HG03439 (cell line): ENCODE measurements around the gene SEMA3C.

Source experiments
- ATAC-seq: cut with Tn5 transposase; IDR thresholded peaks from one replicate; pipeline ENCODE4 v1.9.1; 2021; ENCODE audit warnings: mild to moderate bottlenecking, moderate library complexity; ENCODE audit not compliant: unreplicated experiment

SEMA3C gene

DNA sequence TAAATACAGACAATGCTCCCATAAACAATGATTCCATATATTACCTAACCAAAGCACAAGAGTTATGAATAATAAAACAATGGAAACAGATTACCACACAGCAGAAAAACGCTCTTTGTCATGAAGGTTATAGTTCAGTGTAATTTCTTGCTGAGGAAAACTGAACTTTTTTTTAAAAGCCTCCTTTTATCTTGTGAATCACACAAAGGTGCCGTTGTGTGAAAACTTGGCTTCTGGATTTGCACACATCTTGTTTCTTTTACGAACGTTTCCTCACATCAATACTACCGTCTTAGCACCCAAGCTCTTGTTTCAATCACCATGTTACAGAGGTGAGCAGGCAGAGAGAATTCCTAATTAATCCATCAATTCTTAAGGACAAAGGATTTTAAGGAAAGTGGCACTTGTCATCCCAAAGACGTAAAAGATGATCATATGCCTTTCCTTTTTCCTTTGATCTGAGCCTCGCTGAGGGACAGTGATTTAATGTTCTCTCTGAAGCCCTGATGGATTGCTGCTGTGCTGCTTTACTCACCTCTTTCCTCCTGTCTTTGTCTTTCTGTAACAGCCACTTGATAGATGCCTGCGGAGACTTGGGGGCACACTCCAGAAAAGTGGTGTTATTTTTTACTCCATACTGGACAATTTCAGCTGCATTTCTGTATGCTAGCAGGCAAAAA is 170.3 kb downstream of the SEMA3C start:
- no peak for ATAC-seq

DNA sequence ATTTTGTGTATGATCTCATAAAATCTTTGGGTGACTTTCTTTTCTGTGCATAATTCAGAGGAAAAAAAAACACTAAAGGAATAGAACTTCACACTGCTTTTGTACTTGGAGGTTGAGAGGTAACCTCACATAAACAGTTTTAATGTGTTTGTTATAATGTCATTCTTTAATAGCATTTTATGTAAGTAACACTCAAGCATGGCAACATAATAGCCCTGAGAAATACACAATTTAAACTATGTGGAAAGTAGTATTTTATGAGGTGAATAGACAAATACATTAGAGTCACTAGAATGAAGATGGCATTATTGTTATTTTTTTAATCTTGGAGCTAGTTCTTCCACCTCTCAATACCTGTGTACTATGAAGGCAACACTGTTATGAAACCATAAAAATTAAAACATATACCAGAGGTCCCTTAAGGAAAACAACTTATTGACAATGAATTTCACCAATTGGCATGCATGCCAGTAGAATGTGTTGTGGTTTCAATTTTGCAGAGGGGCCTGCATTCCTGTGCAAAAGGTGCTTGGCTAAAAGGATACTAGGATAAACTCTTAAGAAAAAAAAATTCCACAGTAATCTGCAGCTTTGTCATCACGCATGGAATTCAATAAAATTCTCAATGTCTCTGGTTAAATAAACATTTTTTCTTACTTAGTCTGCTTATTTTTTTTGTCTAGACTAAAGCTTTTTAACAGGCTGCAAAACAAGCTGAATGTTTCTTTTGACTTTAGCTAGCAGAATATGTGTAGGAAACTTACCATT is 177.9 kb downstream of the SEMA3C start:
- ATAC-seq: no peak

DNA sequence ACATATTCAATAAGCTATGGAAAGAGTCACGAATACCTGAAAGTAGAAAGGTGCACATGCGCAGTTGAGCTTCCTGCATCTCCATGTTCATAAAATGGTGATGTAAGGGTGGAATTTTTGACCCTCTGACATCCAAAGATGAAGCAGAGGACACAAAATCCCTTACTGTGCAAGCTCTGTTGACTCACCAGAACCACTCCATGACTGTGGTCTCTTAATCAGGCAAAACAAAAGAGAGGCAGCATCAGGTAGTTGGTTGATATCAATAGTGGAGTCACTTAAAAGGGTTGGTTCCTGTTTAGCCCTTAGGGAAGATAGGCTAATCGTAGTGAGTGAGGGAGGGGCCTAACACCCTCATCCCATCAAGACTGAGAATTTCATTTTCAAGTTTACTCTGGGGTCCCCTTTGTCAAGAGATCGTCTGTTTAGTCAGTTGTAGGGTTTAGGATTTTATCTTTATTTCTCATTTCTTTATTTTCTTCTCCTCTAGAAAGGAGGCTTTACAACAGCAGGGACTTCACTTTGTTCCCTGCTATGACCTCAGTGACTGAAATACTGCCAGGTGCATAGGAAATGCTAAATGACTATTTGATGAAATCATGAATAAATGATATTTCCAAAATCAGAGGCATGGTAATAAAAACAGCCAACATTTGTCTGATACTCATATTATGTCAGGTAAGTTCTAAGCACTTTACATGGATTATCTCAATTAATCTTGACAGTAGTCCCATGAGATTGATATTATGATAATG is 182.3 kb downstream of the SEMA3C start:
- no peak for ATAC-seq

DNA sequence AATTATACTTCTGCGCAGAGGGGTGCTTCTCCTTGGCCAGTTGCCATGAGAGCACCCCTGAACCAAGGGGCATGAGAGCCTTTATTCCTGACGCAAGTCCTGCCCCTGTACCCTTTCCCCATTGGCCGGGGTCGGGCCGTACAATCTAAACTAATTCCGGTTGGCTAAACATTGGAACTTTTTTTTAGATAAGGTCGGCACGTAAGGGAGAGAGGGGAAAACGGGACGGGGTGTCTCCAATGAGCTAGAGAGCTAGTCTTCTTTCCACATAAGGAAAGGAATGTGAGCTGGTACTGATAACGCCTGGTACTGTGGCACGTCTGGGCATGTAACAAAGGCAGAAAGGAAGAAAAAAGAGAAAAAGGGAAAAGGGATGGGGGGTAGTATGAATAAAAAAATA is 183.5 kb downstream of the SEMA3C start:
- no peak for ATAC-seq

DNA sequence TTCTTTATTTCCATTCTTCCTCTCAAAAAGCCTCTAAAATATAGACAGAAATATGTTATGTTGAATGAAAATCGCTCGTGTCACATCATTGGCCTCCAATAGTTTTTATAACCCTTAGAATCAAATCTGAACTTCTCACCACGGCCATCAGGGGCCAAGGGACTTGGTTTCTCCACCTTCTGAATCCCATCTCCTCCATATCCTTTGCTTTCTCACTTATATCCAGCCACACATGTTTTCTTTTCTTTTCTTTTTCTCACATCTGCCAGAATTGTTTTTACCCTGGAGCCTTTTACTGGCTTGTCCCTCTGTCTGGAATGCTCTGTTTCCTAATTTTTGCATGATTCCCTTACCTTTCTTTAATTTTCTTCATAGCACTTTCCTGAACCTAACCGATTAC is 184.8 kb downstream of the SEMA3C start:
- no peak for ATAC-seq

DNA sequence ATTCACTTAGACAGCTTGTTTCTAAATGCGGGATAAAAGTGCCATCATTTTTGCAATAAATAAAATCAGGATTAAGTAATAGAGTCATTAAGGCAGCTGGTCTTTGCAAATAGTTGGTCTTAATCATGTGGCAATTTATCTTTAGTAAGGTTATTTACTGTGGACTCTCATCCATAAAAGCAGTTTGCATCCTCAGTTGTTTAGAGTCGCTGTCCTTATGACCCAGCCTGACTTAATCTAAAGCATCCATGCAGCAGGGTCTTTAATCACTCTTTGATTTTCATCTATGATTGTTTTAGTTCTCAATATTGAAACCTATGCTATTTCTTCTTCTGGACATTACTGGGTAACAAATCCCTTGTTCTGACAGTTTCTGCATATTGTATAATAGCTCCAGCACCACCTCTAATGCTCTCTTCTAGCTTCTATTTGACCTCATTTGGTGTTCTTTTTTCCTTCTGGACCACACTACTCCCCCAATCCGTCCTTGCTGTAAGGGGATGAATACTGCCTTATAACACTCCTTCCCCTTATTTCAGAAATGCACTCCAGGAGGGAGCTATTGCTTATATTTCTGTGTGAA is 185.4 kb downstream of the SEMA3C start:
- ATAC-seq: no peak

DNA sequence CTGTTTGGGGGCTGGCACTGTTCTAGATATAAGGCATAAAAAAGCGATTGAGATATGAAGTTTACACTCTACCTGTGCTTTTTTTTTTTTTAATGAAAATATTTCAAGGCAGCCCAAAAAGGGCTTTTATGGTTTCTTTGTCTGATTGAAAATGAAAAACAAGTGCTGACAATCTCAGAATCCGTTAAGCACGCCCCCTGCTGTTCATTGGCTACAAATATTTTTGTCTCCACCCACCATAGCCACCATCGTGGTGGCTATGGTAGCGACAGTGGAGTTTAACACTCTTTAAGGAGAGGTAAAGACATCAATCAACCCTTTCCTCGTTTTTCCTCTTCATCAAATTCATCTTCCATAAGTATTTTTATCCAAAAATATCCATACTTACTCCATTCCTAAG is 186.2 kb downstream of the SEMA3C start:
- no peak for ATAC-seq

DNA sequence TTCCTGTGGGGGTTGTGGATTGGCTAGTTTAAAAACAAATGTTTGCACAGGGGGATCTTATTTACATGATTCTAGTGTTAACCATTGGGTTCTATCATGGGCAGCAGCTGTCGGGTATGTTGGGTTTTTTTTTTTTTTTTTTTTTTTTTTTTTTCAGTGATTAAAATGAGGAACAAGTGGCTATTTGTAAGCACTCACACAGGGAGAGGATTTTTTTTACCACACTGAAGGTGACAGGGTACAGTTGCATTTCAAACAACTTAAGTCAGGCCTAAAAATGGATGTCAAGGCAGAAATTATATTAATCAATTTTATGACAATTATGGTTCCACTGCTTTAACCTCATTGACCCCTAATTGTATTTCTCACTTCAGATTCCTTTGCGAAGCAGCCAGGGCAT is 187.6 kb downstream of the SEMA3C start:
- no peak for ATAC-seq

DNA sequence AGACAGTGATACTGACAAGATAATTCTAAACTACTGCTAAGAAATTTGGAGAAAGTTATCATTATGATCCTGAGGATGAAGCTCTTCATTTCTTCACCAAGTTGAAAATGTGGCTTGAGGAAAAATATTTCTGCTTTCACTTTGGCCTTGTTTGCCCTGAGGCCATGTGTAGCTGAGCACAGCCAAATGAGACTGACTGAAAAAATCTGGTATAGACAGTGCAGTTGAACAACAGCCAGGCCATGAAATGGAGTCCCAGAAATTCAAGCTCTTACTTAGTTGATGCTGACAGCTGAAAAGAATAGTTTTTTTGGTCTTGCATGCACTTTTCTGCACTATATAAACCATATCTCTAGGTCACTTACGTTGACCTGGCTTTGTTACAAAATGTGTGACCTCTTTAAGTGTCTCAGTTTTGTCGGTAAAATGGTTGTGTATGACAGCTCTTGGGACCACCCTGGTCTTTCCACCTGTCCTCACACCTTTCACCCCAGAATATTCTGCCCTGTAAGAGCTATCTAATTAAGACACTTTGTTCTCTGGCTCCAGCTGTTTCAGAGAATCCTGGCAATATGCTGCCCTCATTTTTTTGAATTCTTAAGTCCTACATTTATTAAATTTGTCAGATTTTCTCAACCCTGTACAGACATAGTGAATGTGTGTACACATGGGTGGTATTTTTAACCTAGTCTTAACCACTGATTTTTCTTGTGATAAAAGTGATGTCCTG is 189.1 kb downstream of the SEMA3C start:
- no peak for ATAC-seq

DNA sequence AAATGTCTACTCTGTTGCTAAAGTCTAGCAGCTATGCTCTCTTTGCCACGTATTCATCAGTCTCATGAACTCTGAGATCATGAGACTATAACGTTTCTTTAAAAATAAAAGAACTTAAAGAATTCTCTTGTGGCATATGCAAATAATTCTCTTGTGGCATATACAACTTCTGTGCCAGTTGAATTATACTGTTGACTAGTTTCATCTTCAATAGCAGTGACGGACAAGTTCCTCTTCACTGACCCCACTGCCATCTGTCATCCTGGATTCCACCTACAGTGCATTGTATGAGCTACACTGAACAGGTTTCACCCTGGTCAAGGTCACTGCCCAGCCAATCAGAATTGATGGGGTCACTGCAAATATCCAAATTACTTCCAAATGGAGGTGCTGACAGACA is 192.2 kb downstream of the SEMA3C start:
- ATAC-seq: no peak

DNA sequence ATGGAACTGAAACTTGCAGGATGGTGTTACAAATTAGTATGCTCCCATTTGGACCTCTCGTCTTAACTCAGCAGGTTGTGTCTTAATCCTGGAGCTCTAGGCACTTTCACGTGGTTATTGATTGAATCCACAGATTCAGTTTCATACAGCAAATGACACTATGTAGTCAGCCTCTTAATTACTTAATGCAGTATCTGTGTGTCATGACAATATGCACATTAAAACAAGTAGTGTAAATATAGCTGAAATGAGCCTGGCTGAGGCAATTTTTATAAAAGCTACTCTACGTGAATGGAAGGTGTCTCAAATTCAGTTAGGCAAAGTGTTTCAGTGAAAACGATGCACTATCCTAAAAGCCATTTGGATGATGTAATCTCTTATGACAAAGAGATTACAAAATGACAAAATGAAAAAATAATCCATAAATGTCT is 193.7 kb downstream of the SEMA3C start:
- no peak for ATAC-seq

DNA sequence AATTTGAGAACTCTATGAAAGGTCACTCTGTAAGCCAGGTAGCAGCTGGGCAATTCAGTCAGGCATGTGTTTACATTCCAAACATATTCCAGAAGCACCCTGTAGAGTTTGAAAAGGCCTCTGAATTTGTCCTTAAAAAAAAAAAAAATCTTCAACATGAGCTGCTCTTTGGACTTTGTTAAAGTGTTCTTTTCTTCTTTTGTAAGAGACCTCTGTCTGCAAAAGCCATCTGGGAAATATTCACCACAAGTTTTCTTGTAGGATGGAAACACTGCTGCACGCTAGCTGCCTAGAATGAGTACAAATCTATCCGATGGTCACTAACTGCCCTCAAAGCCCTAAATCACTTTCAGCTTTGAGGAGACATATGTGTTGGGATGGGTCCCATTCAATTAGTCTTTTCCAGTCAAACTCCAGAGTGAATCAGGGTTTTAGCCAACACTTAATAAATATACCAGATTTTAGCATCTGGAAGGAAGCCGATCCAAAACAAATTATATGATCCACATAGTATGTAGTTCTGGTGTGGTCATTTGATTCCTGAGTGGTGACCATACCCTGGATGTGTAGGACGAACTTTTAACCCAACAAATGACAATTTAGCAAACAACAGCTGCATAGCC is 194.5 kb downstream of the SEMA3C start:
- no peak for ATAC-seq

DNA sequence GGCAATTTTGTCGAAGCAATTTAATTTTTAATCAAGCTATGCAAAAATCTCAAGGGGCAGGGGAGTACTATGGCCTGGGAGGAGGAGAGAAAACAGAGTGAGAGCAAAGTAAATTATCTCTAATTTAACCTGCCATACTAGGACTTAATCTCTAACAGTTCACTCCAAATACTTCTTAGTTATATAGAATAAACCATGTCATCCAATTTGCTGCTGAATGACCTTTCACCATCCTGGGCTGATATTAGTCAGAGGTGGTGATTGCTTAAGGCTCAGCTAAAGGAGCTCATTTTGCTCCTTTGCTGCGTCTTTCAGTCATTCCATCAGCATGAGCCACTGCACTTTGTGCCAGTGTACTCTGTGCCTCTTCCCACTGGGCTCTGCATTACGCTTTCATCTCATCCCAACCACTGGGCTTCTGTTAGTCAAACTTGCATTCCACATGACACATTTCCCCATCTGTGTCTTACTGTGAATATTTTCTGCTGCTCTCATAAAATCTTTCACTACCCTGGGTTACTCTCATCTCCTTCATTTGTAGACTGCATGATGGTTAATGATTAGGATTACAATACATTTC is 196.1 kb downstream of the SEMA3C start:
- no peak for ATAC-seq

DNA sequence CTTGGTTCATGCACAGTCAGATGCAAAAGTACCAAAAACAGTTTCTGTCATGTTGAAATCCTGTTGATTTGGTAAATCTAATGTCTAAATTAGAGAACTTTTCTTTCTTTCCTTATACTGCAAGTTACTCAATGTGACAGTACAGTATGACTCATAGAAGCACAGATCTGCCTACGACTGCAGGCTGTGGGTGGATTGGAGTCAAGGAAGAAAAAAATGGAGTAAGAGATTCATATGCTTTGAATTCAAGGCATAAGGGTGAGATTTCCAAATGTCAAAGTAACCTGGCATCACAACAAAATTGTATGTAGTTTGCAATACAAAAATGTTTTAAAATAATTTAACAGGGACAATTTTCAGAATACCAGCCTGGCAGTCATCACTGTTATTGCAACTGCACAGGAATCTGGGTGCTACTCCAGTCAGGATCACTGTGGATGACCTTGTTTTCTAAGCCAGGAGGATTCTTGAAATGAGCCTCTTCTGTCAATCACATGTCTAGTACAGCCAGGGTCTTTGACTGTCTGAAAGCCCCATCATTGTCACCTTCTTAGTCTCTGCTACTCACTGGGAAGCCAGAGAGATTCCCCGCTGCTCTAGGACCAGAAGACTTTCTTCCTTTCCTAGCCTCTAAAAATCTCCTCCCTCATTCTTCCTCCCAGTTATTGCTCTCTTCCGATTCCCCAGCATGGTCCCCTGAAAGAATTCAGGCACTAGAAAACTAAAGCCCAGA is 196.8 kb downstream of the SEMA3C start:
- ATAC-seq: no peak

DNA sequence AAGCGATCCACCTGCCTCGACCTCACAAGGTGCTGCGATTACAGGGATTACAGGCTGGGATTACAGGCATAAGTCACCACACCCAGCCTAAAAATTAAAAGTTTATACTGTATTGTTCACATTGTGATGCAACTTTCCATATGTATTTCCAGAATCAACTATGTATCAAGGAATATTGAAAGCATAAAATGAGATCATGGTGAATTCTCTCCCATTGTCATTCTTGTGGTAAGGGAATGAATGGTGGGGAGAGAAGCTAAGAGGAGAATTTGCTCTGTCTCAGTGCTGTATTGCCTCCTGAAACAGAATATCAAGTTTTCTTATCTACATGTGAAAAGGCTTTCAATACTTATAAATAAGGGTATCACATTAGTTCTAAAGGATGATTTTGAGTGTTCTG is 198.7 kb downstream of the SEMA3C start:
- no peak for ATAC-seq

DNA sequence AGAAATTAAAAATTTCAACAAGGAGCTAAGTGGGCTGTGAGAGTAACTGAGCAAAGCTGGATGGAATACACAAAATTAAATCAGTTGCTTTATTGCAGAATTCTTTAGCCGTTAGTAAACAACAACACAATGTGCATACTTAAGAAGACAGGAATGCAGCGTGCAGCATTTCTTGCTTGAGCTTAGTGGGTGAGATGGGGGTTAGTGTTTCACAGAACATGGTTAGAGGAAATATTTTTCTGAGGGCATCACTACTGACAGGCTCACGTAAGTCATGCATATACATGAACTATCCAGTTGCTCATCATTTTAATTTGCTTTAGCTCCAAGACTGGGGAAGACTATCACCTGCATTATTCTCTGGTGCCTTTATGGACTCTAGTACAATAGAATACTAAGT is 199.6 kb downstream of the SEMA3C start:
- ATAC-seq: no peak

DNA sequence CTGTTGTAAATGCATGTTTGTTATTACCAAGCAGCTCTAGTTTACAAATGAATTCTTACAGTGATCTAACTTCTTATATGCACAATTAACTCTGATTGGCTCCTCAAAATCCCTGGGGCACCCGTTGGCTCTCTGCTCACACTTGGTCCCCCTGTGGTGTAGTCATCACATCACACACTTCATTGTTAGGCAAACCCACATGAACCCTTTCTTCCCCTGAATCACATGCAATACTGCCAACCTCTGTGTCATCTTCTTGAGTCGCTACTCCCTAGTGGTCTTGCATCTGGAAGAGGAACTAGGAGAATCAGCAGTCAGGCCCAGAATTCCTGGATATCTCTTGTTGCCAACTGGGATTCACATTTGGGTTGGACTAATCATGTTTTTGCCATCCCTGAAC is 207.3 kb downstream of the SEMA3C start:
- ATAC-seq: no peak

DNA sequence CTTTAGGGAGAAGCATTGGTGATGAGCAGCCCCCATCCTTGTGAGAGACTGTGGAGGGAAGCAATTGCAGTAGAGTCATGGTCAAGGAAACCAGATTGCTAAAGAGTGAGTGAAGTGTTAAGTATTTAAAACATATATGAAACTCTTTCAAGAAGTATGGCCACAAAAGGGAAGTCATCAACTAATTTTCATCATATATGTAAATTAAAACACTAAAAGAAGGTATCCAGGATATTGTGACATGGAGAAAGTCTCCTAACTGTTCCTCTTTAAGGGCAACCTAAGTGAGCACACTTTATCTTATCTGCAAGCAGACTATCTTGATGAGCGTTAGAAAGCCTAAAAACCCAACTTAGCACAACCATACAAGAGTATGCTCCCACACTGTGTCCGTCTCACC is 210.7 kb downstream of the SEMA3C start:
- ATAC-seq: no peak

DNA sequence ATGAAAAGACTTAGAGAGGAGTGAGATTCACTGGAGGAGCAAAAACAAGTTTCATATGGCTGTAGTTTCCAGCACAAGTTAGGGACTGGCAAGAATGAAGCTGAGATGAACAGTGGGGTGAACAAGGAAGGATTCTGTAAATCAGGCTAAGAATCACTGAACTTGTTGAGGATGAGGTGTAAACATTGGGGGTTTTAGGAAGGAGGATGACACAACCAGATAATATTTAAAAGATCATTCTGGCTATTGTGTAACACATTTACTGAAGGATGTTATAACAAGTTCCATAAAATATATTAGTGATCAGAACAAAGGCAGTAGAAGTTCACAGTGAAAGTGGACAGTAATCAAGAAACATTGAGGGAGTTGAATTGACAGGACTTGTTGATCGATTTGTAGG is 211.5 kb downstream of the SEMA3C start:
- no peak for ATAC-seq
